Left lung (tissue), 10 donors: ENCODE data around the gene EPHB6. TPM values are rescaled to one million over a fixed set of nuclear protein-coding genes. Genes with fewer than 3 reads are reported as not detected.

Source experiments
- ATAC-seq: fragments of 200-7000 bp; cut with Tn5 transposase; one replicate; pipeline ENCODE4 v1.9.1; 2020; ENCODE audit warnings: moderate library complexity
- DNase-seq, 4 donors: peaks; one replicate each; pipeline ENCODE4 v3.0.0-alpha.2; 2013 to 2020
- H3K27ac ChIP-seq, 2 donors: fragments of 200-600 bp; sonication (generic) in 1 of 2; one replicate each; pipeline versions ENCODE4 v1.5.0 to v1.8.0; 2020 to 2021
- H3K27me3 ChIP-seq, 2 donors: fragments of 200-600 bp; sonication (generic) in 1 of 2; one replicate each; pipeline versions ENCODE4 v1.5.0 to v1.8.0; 2020 to 2021
- H3K36me3 ChIP-seq, 2 donors: fragments of 200-600 bp; sonication (generic) in 1 of 2; one replicate each; pipeline versions ENCODE4 v1.5.0 to v1.8.0; 2020 to 2021
- H3K4me1 ChIP-seq, 2 donors: fragments of 200-600 bp; one replicate each; pipeline ENCODE4 v1.8.0; 2021
- H3K4me3 ChIP-seq, 2 donors: fragments of 200-600 bp; sonication (generic) in 1 of 2; one replicate each; pipeline versions ENCODE4 v1.5.0 to v1.8.0; 2020 to 2021; ENCODE audit warnings: mild to moderate bottlenecking in 1 of 2
- H3K9me3 ChIP-seq, 2 donors: fragments of 200-600 bp; sonication (generic) in 1 of 2; one replicate each; pipeline versions ENCODE4 v1.5.0 to v1.8.0; 2020 to 2021
- CTCF ChIP-seq, 2 donors: fragments of 200-600 bp; sonication (generic) in 1 of 2; IDR thresholded peaks; one replicate each; pipeline versions ENCODE4 v1.5.0 to v1.8.0; 2021; ENCODE audit warnings: antibody characterized with exemption in 2 of 2
- intact Hi-C, 2 donors: fragments of 100-400 bp; cut with DNase I; formaldehyde crosslinking; loops; one replicate each; pipeline versions ENCODE4 v1.11.2 to v1.14.2; 2022
- polyA plus RNA-seq, 6 donors: library from polyadenylated mRNA; unstranded; fragments of 120-200 nt; gene quantifications; one replicate each; pipeline ENCODE4 v1.2.1, GENCODE V29; 2013; ENCODE audit not compliant: insufficient read length in 6 of 6
- total RNA-seq, 2 donors: library from RNA; stranded (reverse); fragmentation: NEBNext Ultra II Directional; extraction: Animal tissue kit (Norgen Biotek cat#: 25700); gene quantifications; one replicate each; pipeline ENCODE4 v1.2.1, GENCODE V29; 2021
- donor health status: DM: no; HTN: yes; CAD: no.
- donor health status: DM: no; HTN: no; CAD: no.

The EPHB6 gene
- total and polyA plus RNA-seq, 8 donors: 6.5 to 42.8 (median 27.6) TPM

GRCh38 chr7:142887282-142888015 lies 32.6 kb downstream of the EPHB6 start:
- Histone ChIP-seq H3K4me1 (no peaks in the 10 kb centered on the region), H3K9me3 (no peaks in the 10 kb centered on the region), H3K36me3 (no peaks in the 10 kb centered on the region), H3K27ac (no peak overlapping the region), H3K27me3 (peaks cover 0 to 6% of the 10 kb centered on the region in 2 donors), H3K4me3 (no peak overlapping the region)
- intact Hi-C loops: no loop called here
- no peak for TF ChIP-seq CTCF (IDR thresholded peaks at IDR 0.05)
- DNase-seq: peak in 1 of 4 donors; percentile 9
- ATAC-seq: no peak

GRCh38 chr7:142889816-142890215 lies 34.9 kb downstream of the EPHB6 start:
- TF ChIP-seq CTCF (IDR thresholded peaks at IDR 0.05): no peak
- H3K27me3 ChIP-seq: no peaks in the 10 kb centered on the region
- no peak for ATAC-seq
- intact Hi-C loops: no loop called here
- H3K4me1 ChIP-seq: no peaks in the 10 kb centered on the region
- H3K36me3 ChIP-seq: no peaks in the 10 kb centered on the region
- no peak overlapping the region for H3K27ac ChIP-seq
- H3K9me3 ChIP-seq: no peaks in the 10 kb centered on the region
- no peak overlapping the region for H3K4me3 ChIP-seq
- DNase-seq: peak in 1 of 4 donors; percentile 10

GRCh38 chr7:142890874-142891485 lies 36.1 kb downstream of the EPHB6 start:
- no peak for ATAC-seq
- intact Hi-C loops: no loop called here

GRCh38 chr7:142891490-142892082 lies 36.7 kb downstream of the EPHB6 start:
- TF ChIP-seq CTCF (IDR thresholded peaks at IDR 0.05): no peak
- DNase-seq: no peak
- no peak overlapping the region for H3K27ac ChIP-seq
- no peak overlapping the region for H3K4me3 ChIP-seq
- no peaks in the 10 kb centered on the region for H3K4me1 ChIP-seq
- ATAC-seq: no peak
- intact Hi-C loops: no loop called here
- no peaks in the 10 kb centered on the region for H3K27me3 ChIP-seq
- H3K9me3 ChIP-seq: no peaks in the 10 kb centered on the region
- H3K36me3 ChIP-seq: no peaks in the 10 kb centered on the region

More at GRCh38 chr7:142890874-142891485, 36.1 kb downstream of the EPHB6 start:
- Histone ChIP-seq H3K36me3 (no peaks in the 10 kb centered on the region), H3K27ac (no peak overlapping the region), H3K4me3 (no peak overlapping the region), H3K9me3 (no peaks in the 10 kb centered on the region), H3K4me1 (no peaks in the 10 kb centered on the region), H3K27me3 (no peaks in the 10 kb centered on the region)
- TF ChIP-seq CTCF (IDR thresholded peaks at IDR 0.05): no peak
- no peak for DNase-seq

- Histone ChIP-seq H3K9me3 (no peaks in the 10 kb centered on the region), H3K27me3 (no peaks in the 10 kb centered on the region), H3K4me3 (no peak overlapping the region), H3K27ac (no peak overlapping the region), H3K4me1 (no peaks in the 10 kb centered on the region), H3K36me3 (no peaks in the 10 kb centered on the region)
- no peak for TF ChIP-seq CTCF (IDR thresholded peaks at IDR 0.05)
- no peak for ATAC-seq
- no peak for DNase-seq
- intact Hi-C loops: no loop called here
Measured at GRCh38 chr7:142892951-142893350, 38.1 kb downstream of the EPHB6 start.
